Astrocyte (in vitro differentiated cells and primary cell): Measurements from ENCODE around the gene SYTL2. TPM values are rescaled to one million over a fixed set of nuclear protein-coding genes. Genes with fewer than 3 reads are reported as not detected.

Experiments
- DNase-seq: peaks from one replicate; pipeline ENCODE4 v3.0.0-alpha.2; 2010; ENCODE audit warnings: low read depth
- FAIRE-seq: peaks from 2 replicates; lab custom pipeline; 2011; peaks lifted over from hg19 to GRCh38; lab: Jason Lieb, UNC
- H2AFZ ChIP-seq: 2 replicates; pipeline ENCODE4 v1.6.0; 2012; ENCODE audit warnings: low read depth, low read length, inconsistent platforms
- H3K27ac ChIP-seq: 2 replicates; pipeline ENCODE4 v1.5.1; 2011; ENCODE audit warnings: low read depth, low read length, inconsistent platforms
- H3K27me3 ChIP-seq: 2 replicates; pipeline ENCODE4 v1.6.0; 2011; ENCODE audit warnings: low read length, inconsistent platforms; ENCODE audit not compliant: insufficient read depth
- H3K36me3 ChIP-seq: 2 replicates; pipeline ENCODE4 v1.5.1; 2011; ENCODE audit warnings: low read length, inconsistent platforms; ENCODE audit not compliant: insufficient read depth
- H3K4me1 ChIP-seq: 2 replicates; pipeline ENCODE4 v1.5.1; 2011; ENCODE audit warnings: low read length, inconsistent platforms; ENCODE audit not compliant: insufficient read depth
- H3K4me2 ChIP-seq: 2 replicates; pipeline ENCODE4 v1.6.0; 2012; ENCODE audit warnings: low read length, inconsistent platforms
- H3K4me3 ChIP-seq: 2 replicates; pipeline ENCODE4 v1.5.1; 2011; ENCODE audit warnings: low read depth, mild to moderate bottlenecking, low read length, inconsistent platforms; ENCODE audit not compliant: insufficient read depth
- H3K79me2 ChIP-seq: 2 replicates; pipeline ENCODE4 v1.6.0; 2012; ENCODE audit warnings: mild to moderate bottlenecking, low read length, inconsistent platforms; ENCODE audit not compliant: insufficient read depth
- H3K9ac ChIP-seq: 2 replicates; pipeline ENCODE4 v1.6.0; 2012; ENCODE audit warnings: mild to moderate bottlenecking, low read length, inconsistent platforms
- H3K9me3 ChIP-seq: 2 replicates; pipeline ENCODE4 v1.5.1; 2012; ENCODE audit warnings: low read depth, mild to moderate bottlenecking, low read length, inconsistent platforms; ENCODE audit not compliant: insufficient read depth
- H4K20me1 ChIP-seq: 2 replicates; pipeline ENCODE4 v1.6.0; 2012; ENCODE audit warnings: low read length, inconsistent platforms; ENCODE audit not compliant: insufficient read depth
- H3K27ac Mint-ChIP-seq: one replicate; pipeline ENCODE4 v1.8.0; 2021; ENCODE audit warnings: mild to moderate bottlenecking, mixed read lengths; ENCODE audit not compliant: unreplicated experiment
- H3K27me3 Mint-ChIP-seq: one replicate; pipeline ENCODE4 v1.8.0; 2021; ENCODE audit warnings: low read depth, mixed read lengths; ENCODE audit not compliant: unreplicated experiment
- H3K36me3 Mint-ChIP-seq: one replicate; pipeline ENCODE4 v1.8.0; 2021; ENCODE audit warnings: low read depth, mixed read lengths; ENCODE audit not compliant: unreplicated experiment
- H3K4me1 Mint-ChIP-seq: one replicate; pipeline ENCODE4 v1.8.0; 2021; ENCODE audit warnings: low read depth, mixed read lengths; ENCODE audit not compliant: unreplicated experiment
- H3K4me3 Mint-ChIP-seq: one replicate; pipeline ENCODE4 v1.8.0; 2021; ENCODE audit warnings: mild to moderate bottlenecking, moderate library complexity, mixed read lengths; ENCODE audit not compliant: unreplicated experiment
- H3K9me3 Mint-ChIP-seq: one replicate; pipeline ENCODE4 v1.8.0; 2021; ENCODE audit warnings: mild to moderate bottlenecking, mixed read lengths; ENCODE audit not compliant: unreplicated experiment
- CTCF ChIP-seq: IDR thresholded peaks from 2 replicates; pipeline ENCODE4 v1.5.1; 2011; ENCODE audit warnings: low read depth, mild to moderate bottlenecking, inconsistent platforms, low read length, moderate library complexity; ENCODE audit not compliant: insufficient read depth
- EZH2 ChIP-seq: IDR thresholded peaks from 2 replicates; pipeline ENCODE4 v1.6.1; 2012; ENCODE audit warnings: mild to moderate bottlenecking, low read length, inconsistent platforms; ENCODE audit not compliant: insufficient read depth
- total RNA-seq: library from RNA; stranded (reverse); gene quantifications from 2 replicates; pipeline ENCODE4 v1.2.1, GENCODE V29; 2021

SYTL2 gene
- total RNA-seq, 1 donor from 2014 or later, result 36.9 TPM

- Mint-ChIP-seq H3K36me3 (peaks cover 1% of the 10 kb centered on the region), H3K27me3 (no peaks in the 10 kb centered on the region), H3K4me3 (no peak overlapping the region), H3K4me1 (no peaks in the 10 kb centered on the region), H3K9me3 (no peaks in the 10 kb centered on the region), H3K27ac (no peak overlapping the region)
- Histone ChIP-seq H3K9ac (no peak overlapping the region), H3K79me2 (peaks cover 17% of the 10 kb centered on the region), H3K4me3 (no peak overlapping the region), H3K4me2 (no peak overlapping the region), H4K20me1 (peaks cover 13% of the 10 kb centered on the region), H2AFZ (no peak overlapping the region), H3K27ac (no peak overlapping the region), H3K4me1 (peaks cover 6% of the 10 kb centered on the region), H3K36me3 (no peaks in the 10 kb centered on the region), H3K9me3 (no peaks in the 10 kb centered on the region), H3K27me3 (no peaks in the 10 kb centered on the region)
- no peak for FAIRE-seq
- TF ChIP-seq EZH2 (no peak), CTCF (no peak)
- no peak for DNase-seq
Measured at GRCh38 chr11:85668157-85668556, 142.8 kb downstream of the SYTL2 start.

GRCh38 chr11:85666687-85667086 lies 144.3 kb downstream of the SYTL2 start:
- no peak overlapping the region for H3K27ac Mint-ChIP-seq
- H3K27ac ChIP-seq, result no peak overlapping the region
- H3K4me1 ChIP-seq, result peaks cover 6% of the 10 kb centered on the region
- FAIRE-seq (no peak), DNase-seq (no peak)
- H3K9me3 ChIP-seq, result no peaks in the 10 kb centered on the region
- H3K4me1 Mint-ChIP-seq, result no peaks in the 10 kb centered on the region
- H3K9ac ChIP-seq, result no peak overlapping the region
- TF ChIP-seq CTCF (no peak), EZH2 (no peak)
- no peaks in the 10 kb centered on the region for H3K27me3 Mint-ChIP-seq
- no peak overlapping the region for H2AFZ ChIP-seq
- no peak overlapping the region for H3K4me2 ChIP-seq
- H3K9me3 Mint-ChIP-seq, result no peaks in the 10 kb centered on the region
- H4K20me1 ChIP-seq, result peaks cover 27% of the 10 kb centered on the region
- peaks cover 2% of the 10 kb centered on the region for H3K36me3 Mint-ChIP-seq
- H3K79me2 ChIP-seq, result peaks cover 32% of the 10 kb centered on the region
- H3K27me3 ChIP-seq, result no peaks in the 10 kb centered on the region
- no peaks in the 10 kb centered on the region for H3K36me3 ChIP-seq
- no peak overlapping the region for H3K4me3 ChIP-seq
- H3K4me3 Mint-ChIP-seq, result no peak overlapping the region

- Histone ChIP-seq H2AFZ (peak overlapping the region; percentile 58), H3K4me3 (peak overlapping the region; percentile 95)
- H3K27ac Mint-ChIP-seq, result peak overlapping the region; percentile 95
Measured at GRCh38 chr11:85665733-85666132, 145.2 kb downstream of the SYTL2 start.

More at GRCh38 chr11:85665733-85666132, 145.2 kb downstream of the SYTL2 start:
- Histone ChIP-seq H3K9ac (no peak overlapping the region), H3K27ac (no peak overlapping the region), H3K4me1 (peaks cover 12% of the 10 kb centered on the region), H4K20me1 (peaks cover 36% of the 10 kb centered on the region), H3K4me2 (peak overlapping the region; percentile 98), H3K79me2 (peaks cover 42% of the 10 kb centered on the region), H3K9me3 (no peaks in the 10 kb centered on the region), H3K36me3 (peaks cover 4% of the 10 kb centered on the region), H3K27me3 (no peaks in the 10 kb centered on the region)
- peaks cover 2% of the 10 kb centered on the region for H3K36me3 Mint-ChIP-seq
- FAIRE-seq (no peak), DNase-seq (peak; percentile 38)
- H3K4me1 Mint-ChIP-seq, result peaks cover 4% of the 10 kb centered on the region
- H3K27me3 Mint-ChIP-seq, result no peaks in the 10 kb centered on the region
- no peak overlapping the region for H3K4me3 Mint-ChIP-seq
- TF ChIP-seq CTCF (no peak), EZH2 (no peak)
- no peaks in the 10 kb centered on the region for H3K9me3 Mint-ChIP-seq
